EL (cell line): ENCODE data around the gene FRYL.
"Not testable (repeated sequence)": the region's sequence is repeated elsewhere in the genome, so short reads cannot be mapped to it uniquely, and the experiment has no call there.

Experiments
- DNase-seq: peaks from one replicate; pipeline ENCODE4 v3.0.0-alpha.2; 2016

The FRYL gene

DNA sequence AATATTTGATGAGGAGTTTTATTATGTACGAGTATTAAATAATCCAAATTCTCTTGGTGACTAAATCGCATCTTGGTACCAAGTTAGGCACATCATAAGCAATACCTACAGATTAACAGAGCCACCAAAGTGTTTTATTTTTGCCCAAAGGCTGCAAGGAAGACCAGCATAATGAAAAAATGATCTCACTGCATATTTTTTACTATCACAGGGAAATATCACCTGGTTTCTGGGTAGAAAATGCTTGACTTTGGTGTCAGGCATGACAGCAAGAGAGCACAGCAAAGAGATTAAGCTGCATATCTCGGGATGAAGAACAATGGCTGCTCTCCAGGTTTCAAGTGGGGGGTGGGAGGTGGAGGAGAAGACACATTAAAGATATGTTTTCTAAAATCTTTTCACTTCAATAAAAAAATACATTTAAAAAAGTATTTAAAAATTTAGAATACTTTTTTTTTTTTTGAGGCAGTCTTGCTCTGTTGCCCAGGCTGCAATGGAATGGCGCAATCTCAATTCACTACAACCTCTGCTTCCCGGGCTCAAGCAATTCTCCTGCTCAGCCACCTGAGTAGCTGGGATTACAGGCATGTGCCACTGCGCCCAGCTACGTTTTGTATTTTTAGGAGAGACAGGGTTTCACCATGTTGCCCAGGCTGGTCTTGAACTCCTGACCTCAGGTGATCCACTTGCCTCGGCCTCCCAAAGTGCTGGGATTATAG, 86.1 kb downstream of the FRYL start:
- DNase-seq = no peak

DNA sequence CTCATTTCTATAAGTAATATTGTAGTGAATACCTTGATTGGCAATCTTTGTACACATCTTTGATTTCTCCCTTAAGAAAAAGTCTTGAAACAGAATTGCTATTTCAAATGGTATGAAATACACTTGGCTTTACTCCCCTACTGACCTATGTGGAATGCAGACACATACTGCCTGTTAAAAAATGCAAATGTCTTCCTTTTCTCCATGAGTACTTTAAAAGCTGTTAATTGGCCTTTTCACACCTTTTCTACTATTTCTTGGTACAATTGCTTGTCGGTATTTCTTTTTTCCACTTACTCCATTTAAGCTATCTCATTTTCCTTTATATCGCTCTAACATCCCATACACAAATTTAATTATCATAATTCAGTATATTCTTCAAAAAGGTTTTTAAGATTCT, 87.2 kb downstream of the FRYL start:
- DNase-seq = no peak

DNA sequence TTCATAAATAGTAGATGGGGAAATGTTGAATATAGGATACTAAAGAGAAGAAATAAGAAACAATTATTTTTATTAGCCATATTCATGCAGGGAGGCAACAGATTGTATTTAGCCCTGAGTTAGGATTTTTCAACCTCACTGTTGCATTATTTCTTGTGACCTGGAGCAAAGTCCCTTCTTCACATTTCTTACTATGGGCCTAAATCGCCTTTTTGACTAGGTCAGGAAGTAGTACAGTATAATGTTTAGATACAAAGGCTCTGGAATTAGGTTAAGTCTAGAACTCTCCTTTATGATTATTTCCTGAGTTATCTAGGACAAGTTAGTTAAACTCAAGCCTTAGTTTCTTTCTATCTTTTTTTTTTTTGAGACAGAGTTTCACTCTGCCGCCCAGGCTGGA, 88.0 kb downstream of the FRYL start:
- no peak for DNase-seq

DNA sequence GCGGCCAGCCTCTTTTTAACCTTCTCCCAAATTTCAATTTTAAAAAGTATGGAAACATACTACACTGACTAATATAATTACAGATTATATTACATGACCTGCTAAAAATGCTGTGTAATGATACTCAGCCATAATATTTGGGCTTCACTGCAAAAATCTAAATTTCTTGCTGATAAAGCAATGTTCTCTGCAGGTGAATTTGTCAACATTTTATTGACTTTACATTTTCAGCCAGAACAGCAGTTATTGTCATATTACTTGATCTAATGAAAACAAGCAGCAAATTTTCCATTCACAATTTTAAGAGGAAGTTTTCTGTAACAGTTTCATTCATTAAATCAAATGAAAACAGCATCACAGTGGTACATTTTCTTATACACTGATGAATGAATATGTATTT, 91.1 kb downstream of the FRYL start:
- no peak for DNase-seq

DNA sequence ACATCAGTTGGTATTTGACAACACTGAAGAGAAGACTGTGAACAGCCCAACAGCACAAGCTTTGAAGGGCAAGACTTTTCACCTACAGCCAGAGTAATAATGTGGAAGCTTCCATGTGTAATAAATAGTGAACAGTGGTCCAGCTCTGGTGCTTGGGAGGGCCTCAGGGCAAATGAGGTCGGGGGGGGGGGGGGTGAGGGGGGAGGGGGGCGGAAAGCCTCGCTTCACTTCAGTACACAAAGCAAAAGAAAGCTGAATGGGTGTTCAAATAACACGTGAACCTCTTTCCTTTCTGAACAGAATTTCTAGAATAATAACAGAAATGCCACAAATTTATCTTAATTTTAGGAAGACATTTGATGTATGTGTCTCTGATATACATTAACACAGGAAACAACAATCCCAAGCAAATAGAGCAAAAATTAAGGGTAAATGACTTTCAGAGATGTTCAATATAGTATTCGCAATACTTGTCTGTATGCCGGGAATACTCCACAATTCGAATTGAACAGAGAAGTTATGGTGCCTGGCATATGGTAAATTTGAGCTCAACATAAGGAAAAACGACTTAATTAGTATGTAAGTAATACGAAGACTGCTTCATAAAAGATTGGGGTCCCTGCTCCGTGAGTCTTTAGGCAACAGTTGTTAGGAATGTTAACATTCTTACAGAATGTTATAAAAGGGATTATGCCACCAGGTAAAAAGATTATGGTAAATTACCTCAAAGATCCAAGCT, 92.6 kb downstream of the FRYL start:
- no peak for DNase-seq

DNA sequence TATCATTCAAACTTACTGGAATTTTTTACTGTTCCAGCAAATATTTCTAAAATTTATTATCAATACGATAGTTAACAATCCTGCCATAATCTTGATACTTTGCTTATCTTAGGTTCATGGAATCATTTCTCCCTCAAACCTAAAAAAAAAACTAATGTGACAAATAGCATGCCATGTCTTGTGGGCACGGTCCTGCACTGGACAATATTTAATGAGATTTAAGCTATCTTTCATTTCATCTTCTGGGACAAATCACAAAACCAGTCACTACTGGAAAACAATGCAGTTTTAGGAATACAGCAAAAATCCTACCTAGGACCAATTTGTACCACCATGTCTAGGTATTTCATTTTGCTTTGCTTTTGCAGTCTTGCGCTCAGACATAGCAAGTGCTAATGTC, 93.7 kb downstream of the FRYL start:
- DNase-seq = no peak

DNA sequence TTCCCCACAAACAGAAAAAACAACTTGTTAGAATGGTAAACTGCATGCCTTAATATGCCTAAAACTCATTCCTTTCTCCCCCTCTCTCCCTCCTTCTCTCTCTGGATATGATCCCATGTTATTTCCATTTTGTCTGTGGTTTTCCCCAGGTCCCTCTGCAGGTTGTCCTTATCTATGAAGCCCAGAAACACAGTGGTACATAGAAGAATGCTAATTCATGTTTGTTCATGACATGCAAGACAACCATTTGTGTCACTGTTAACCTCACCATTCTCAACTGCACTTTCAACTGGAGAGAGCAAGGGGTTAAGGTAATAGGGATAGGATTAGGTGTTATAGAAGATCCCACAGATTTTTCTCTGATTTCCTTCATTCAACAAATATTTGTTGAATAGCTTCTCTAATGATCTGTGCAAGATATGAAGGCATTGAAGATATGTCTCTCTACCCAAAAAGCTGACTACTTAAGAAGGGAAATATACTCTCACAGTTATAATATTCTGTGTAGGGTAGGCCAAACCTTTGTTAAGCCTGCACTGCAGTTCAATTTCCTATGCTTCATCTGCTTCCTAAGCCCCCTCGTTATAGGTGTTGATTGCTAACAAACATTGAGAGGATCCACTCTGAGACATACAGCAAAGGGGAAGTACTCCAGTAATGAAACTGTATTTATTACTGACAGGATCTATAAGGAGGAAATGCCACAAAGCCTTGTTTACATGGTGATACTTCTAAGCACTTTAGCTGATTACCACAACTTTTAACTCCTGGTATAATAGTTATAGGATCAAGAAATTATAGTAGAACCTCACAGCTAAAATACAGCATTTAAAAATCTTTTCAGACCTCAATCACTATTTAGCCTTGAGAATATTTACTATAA, 96.1 kb downstream of the FRYL start:
- no peak for DNase-seq

DNA sequence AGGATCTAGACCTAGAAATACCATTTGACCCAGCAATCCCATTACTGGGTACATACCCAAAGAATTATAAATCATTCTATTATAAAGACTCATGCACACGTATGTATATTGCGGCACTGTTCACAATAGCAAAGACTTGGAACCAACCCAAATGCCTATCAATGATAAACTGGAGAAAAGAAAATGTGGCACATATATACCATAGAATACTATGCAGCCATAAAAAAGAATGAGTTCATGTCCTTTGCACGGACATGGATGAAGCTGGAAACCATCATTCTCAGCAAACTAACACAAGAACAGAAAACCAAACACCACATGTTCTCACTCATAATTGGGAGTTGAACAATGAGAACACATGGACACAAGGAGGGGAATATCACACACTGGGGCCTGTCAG, 97.2 kb downstream of the FRYL start:
- not testable (repeated sequence) for DNase-seq

DNA sequence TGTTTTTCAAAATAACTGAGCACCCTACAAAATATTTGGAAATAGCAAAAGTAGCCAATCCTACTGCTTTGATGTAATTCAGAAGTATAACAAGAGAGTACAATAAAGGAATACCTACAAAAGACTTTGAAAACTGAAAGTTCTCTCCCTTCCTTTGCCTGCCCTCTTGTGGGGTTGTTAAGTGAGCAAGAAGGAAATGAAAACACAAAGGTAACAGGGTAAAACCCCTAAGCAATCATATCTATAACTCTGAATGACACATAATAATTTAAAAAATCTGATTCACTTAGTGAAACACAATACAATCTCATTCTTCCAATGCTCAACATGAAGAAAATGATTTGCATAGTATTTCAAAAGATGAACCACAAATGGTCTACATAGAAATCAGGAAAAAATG, 98.2 kb downstream of the FRYL start:
- peak; percentile 30 for DNase-seq

DNA sequence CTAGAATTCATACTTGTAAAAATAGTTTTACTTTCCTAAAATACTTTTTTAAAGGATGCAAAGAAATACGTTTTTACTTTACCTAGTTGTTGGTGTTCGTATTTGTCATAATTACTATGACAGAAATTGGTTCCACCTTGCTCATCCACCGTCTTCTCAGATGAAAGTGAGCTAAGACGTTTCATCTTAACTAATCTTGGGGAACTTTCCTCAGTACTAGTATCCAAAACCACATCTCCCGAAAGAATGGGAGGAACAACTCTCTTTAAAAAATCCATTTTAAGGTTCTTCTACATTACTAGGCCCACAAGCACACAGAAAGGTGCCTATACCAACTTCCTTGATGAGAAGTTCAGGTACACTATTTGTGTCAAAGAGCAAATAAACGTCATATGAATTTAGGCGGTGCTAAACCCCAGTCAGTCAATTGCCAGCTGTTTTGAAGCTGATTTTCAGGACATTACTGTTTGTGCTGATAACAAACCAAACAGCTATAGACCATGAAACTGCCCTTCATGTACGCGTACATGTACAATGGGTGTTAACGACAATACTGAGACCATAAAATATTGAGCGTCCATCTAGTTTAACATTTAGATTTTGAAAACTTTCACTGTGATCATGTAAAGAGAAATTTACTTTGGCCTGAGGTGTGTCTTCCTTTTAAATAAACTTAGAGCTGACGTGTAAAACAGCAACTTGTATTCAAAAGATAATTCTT, 99.1 kb downstream of the FRYL start:
- DNase-seq = no peak

DNA sequence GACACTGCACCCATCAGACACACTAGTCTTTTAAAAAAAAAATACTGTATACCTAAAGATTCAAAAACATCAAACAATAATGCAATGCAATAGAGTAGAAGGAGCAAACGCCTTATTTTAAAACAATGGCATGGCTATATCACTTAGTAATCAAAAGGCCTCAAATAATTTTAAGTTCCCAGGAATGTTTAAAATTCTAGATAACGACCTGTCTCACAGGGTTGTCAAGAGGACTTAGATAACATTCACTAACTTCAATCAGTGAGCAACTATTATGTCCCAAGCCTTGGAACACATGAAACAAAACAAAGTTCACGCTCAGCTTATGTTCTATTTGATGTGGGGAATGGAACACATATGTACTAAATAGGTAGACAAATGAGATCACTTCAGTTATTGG, 106.5 kb downstream of the FRYL start:
- no peak for DNase-seq

DNA sequence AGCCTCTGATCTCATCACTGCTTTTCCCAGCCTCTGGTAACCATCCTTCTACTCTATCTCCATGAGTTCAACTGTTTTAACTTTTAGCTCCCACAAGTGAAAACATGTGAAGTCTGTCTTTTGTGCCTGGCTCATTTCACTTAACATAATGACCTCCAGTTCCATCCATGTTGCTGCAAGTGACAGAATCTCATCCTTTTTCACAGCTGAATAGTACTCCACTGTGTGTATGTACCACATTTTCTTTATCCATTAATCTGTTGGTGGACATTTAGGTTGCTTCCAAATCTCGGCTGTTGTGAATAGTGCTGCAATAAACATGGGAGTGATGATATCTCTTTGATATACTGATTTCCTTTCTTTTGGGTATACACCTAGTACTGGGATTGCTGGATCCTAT, 109.5 kb downstream of the FRYL start:
- DNase-seq = no peak

DNA sequence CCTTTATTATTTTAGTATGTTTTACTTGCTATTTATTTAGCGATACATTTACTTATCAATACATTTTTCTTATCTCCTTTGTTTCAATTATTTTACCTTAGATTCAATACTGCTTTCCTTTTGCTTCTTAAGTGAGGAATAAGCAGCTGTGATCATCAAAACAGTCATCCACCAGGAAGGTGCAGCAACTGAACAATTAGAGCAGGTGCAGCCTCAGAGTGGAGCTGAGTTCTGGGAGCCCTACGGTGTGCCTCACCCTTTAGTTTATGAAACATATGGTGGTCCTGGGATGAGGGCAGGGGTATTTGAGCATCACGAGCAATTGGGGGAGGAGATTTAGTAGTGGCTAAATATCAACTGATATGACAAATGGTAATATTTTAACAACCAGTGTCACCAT, 111.0 kb downstream of the FRYL start:
- no peak for DNase-seq

DNA sequence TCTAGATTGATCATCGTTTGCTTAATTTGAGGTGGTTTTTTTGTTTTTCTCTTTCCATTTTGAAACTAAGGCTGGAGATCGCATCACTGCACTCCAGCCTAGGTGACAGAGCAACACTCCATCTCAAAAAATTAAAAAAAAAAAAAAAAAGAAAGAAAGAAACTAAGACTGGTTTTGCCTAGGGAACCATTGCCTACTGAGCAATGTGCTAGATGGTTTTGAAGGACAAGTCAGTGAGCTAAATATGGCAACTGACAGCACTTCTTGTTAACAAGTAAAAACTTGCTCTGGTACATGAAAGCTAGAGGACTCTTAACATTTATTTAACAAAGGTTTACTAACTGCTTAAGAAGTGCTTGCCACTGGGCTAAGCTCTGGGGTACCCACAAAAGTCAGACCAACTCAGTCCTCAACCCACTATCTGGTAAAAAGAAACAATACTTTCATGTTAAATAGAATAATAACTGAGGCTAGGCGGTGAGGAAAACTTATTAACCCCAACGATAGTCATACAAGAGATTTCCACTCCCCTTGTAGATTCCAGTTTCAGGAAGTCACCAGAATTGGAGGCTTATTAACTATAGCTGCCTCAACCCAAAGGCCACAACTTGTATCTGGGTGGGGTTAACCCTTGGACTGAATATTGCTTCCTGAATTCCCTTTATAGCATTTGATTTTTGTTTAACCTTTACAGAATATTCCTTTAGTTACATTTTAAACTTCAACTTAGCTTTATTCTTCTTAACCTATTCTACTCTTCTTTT, 111.6 kb downstream of the FRYL start:
- no peak for DNase-seq

DNA sequence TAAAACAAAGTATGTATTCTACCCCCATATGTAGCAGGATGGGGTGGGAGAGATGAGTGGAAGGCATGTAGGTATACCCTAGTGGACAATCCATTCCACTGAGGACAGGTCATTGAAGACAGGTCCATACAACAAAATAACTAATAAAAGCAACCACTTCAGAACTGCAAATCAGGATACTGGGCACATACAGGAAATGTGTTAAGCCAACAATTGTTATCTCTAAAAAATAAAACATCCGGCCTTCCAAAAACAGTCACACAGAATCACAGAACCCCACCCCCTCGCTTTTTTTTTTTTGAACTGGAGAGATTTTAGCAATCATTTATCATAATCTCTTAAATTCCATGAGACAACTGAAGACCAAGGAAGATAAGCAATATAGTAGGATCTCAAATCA, 112.9 kb downstream of the FRYL start:
- DNase-seq = no peak

DNA sequence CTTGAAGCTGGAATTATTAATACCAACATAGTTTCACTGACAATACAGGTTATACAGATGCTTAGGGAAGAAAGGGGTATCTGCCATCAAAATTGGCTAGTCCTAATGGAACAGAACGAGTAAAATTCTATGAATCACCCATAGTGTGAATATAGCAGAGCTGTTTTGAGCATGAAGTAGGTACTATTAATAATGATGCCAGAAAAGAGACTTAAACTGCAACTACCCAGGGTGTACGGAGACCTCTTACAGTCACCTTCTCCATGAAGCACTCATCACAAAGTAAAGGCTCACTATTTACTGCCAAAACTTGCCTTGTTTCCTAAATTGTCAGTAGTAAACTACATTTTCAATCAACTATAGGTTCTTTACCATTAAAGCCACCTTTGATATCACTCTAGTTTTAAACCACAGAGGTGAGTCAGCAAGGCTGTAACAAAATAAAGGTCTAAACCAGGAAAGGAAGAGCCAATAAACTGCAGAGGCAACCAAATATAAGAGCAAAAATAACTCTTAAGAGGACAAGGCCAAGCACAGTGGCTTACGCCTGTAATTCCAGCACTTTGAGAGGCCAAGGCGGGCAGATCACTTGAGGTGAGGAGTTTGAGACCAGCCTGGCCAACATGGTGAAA, 114.4 kb downstream of the FRYL start:
- no peak for DNase-seq

DNA sequence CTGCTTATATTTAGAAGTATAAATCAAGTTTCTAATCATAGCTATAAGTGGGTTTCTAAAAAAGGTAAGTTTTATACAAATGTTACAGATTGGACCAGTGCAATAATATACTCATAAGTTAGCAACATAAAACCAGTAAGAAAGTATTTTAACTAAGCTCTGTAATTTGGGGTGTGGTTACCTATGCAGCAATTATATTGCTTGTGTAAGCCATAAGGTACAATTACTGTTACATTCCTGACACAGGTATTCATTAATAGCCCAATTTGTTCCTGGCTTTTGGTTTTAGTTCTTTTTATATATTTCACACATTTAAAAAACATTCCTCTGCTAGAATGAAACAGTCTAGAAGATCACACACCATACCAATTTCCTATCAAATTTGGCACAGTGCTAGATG, 115.1 kb downstream of the FRYL start:
- no peak for DNase-seq

DNA sequence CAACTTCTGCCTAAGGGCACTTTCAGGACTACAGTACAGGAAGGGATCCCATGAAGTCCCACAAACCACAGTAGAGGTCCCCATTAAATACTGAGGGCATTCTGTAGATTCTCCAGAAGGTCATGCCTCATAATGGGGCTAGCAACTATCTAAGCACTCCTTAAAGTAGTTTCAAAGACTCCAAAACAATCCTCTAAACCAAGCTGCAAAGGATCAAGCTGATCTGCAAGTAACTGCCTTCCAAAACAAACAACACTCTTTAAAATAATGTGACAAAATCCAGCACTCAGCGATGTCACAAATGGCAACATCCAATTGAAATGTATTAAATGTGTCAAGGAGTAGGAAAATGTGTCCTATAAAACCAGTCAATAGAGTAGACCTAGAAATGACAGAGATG, 118.7 kb downstream of the FRYL start:
- no peak for DNase-seq

DNA sequence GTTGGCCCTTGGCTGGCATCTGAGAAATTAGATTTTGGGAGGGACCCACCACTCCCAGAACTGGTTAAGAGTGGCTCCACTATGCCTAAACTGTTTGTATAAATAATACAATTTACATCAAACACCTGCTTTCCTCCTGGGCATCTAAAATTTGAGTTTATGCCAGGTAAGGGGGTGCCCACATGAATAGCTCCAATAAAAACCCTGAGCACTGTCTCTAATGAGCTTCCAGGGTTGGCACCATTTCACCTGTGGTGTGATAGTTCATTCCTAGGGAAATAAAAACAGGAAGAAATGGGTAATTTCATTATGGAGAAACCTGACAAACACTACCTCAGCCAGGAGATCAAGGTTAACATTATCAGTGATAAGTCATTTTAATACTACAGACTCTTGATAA, 119.7 kb downstream of the FRYL start:
- no peak for DNase-seq

DNA sequence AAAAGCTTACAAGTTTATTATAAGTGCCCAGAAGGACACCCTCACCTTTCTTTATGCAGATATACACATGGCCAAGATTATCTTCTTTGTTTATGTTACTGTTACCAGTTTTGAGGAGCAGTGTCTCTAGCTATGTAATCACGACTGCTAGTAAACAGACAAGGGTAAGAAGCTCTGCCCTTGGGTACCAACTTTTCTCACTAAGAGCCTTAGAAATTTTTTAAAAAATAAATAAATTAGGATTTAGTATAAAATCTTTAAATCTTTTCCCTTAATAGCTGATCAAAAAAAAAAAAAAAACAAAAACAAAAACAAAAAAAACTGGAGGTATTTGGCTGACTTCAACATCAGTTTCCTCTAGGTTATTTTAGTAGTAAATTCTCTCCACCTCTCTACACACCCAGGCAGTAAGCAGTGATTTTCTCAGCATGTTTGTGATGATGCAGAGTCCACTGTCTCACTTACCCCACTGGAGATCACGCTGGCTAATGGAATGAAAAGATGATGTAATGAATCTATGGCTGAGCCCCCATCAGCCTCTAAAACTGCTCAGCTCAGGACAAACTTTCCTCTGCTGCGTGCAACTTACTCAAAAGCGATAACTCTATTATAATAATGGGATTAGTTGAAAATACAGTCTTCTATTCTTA, 125.9 kb downstream of the FRYL start:
- DNase-seq = peak; percentile 30
